EH (cell line): ENCODE data around the gene KLF6.

Experiments used
- DNase-seq: peaks from one replicate; pipeline ENCODE4 v3.0.0-alpha.2; 2015; ENCODE audit warnings: low read depth

Gene KLF6

GRCh38 chr10:3784510-3785250, at the start of gene KLF6:
Gene KLF6 (minus strand): TSS chr10:3785209. CDS start chr10:3785014, 195 bp downstream.
- DNase-seq = peak; percentile 49

- DNase-seq = no peak
These were observed 49.4 kb upstream of the KLF6 start for GRCh38 chr10:3834404-3834803.

GRCh38 chr10:3833046-3833445, 48.0 kb upstream of the KLF6 start:
- DNase-seq = no peak

- DNase-seq = no peak
These were observed 47.2 kb upstream of the KLF6 start for GRCh38 chr10:3832022-3832786.

- no peak for DNase-seq
These were observed 46.6 kb upstream of the KLF6 start for GRCh38 chr10:3831608-3832007.

- DNase-seq = peak; percentile 58
These were observed 45.9 kb upstream of the KLF6 start for GRCh38 chr10:3830946-3831345.

- DNase-seq = peak; percentile 38
These were observed 44.4 kb upstream of the KLF6 start for GRCh38 chr10:3829156-3830050.

GRCh38 chr10:3828404-3829155, 43.6 kb upstream of the KLF6 start:
- DNase-seq = peak; percentile 83

- no peak for DNase-seq
These were observed 42.9 kb upstream of the KLF6 start for GRCh38 chr10:3827768-3828403.

GRCh38 chr10:3827266-3827665, 42.3 kb upstream of the KLF6 start:
- DNase-seq = no peak

GRCh38 chr10:3825862-3826351, 40.9 kb upstream of the KLF6 start:
- peak; percentile 85 for DNase-seq

- DNase-seq = peak; percentile 93
These were observed 40.2 kb upstream of the KLF6 start for GRCh38 chr10:3825244-3825643.

- DNase-seq = no peak
These were observed 37.7 kb upstream of the KLF6 start for GRCh38 chr10:3822541-3823330.

GRCh38 chr10:3820255-3820654, 35.2 kb upstream of the KLF6 start:
- peak; percentile 93 for DNase-seq

GRCh38 chr10:3816995-3817394, 32.0 kb upstream of the KLF6 start:
- no peak for DNase-seq

- no peak for DNase-seq
These were observed 29.8 kb upstream of the KLF6 start for GRCh38 chr10:3814838-3815220.

- no peak for DNase-seq
These were observed 29.2 kb upstream of the KLF6 start for GRCh38 chr10:3813986-3814837.

GRCh38 chr10:3813267-3813666, 28.3 kb upstream of the KLF6 start:
- no peak for DNase-seq

- DNase-seq = no peak
These were observed 27.1 kb upstream of the KLF6 start for GRCh38 chr10:3812141-3812540.
